ENCODE results near the gene CADPS.
A peak's percentile ranks its signal among the peaks of the same experiment; 100 is the strongest.
"Not testable (repeated sequence)": the region's sequence is repeated elsewhere in the genome, so short reads cannot be mapped to it uniquely, and the experiment has no call there.

The CADPS gene

GRCh38 chr3:62585861-62586260 lies 289.4 kb downstream of the CADPS start:
- DNase-seq (ENCODE audit: low spot score): no peak
- CTCF ChIA-PET: no interaction called here
- TF ChIP-seq CTCF (conservative IDR thresholded peaks at IDR 0.05; ENCODE audit: low read depth): no peak
- POLR2A ChIA-PET (ENCODE audit: low non-redundant PET): no interaction called here
- peak overlapping the region; percentile 69 for H3K27ac ChIP-seq

GRCh38 chr3:62584636-62585035 lies 290.6 kb downstream of the CADPS start:
- ChIA-PET POLR2A (ENCODE audit: low non-redundant PET) (no interaction called here), CTCF (no interaction called here)
- TF ChIP-seq CTCF (conservative IDR thresholded peaks at IDR 0.05; ENCODE audit: low read depth): no peak
- no peak for DNase-seq (ENCODE audit: low spot score)
- H3K27ac ChIP-seq: no peak overlapping the region

GRCh38 chr3:62582495-62583172 lies 292.6 kb downstream of the CADPS start:
- TF ChIP-seq CTCF (conservative IDR thresholded peaks at IDR 0.05; ENCODE audit: low read depth): no peak
- DNase-seq (ENCODE audit: low spot score): no peak
- no peak overlapping the region for H3K27ac ChIP-seq
- ChIA-PET POLR2A (ENCODE audit: low non-redundant PET) (no interaction called here), CTCF (no interaction called here)

- H3K27ac ChIP-seq; DNase-seq (ENCODE audit: low spot score); POLR2A ChIA-PET (ENCODE audit: low non-redundant PET): not testable (repeated sequence)
- CTCF ChIA-PET: interaction anchor here (0.6 kb wide), 1 partner anchor 78 kb away, joined by 3 read pairs; no protein-coding TSS in a partner anchor
Observed at GRCh38 chr3:62580485-62580884, 294.7 kb downstream of the CADPS start.

- no peak for TF ChIP-seq CTCF (conservative IDR thresholded peaks at IDR 0.05; ENCODE audit: low read depth)
- H3K27ac ChIP-seq: no peak overlapping the region
- POLR2A ChIA-PET (ENCODE audit: low non-redundant PET): no interaction called here
- CTCF ChIA-PET: no interaction called here
- DNase-seq (ENCODE audit: low spot score): no peak
Observed at GRCh38 chr3:62577153-62577552, 298.1 kb downstream of the CADPS start.

GRCh38 chr3:62574266-62574898 lies 300.8 kb downstream of the CADPS start:
- ChIA-PET POLR2A (ENCODE audit: low non-redundant PET) (no interaction called here), CTCF (interaction anchor here (0.5 to 0.6 kb wide), 4 partner anchors 15 to 754 kb away, joined by 3 read pairs; no protein-coding TSS in a partner anchor)
- no peak overlapping the region for H3K27ac ChIP-seq
- no peak for TF ChIP-seq CTCF (conservative IDR thresholded peaks at IDR 0.05; ENCODE audit: low read depth)
- DNase-seq (ENCODE audit: low spot score): no peak

- no peak overlapping the region for H3K27ac ChIP-seq
- CTCF ChIA-PET: no interaction called here
- no peak for TF ChIP-seq CTCF (conservative IDR thresholded peaks at IDR 0.05; ENCODE audit: low read depth)
- no peak for DNase-seq (ENCODE audit: low spot score)
- POLR2A ChIA-PET (ENCODE audit: low non-redundant PET): no interaction called here
Observed at GRCh38 chr3:62571916-62572315, 303.3 kb downstream of the CADPS start.
